ENCODE results near the gene MAP3K7CL.
A peak's percentile ranks its signal among the peaks of the same experiment; 100 is the strongest.

The MAP3K7CL gene

DNA sequence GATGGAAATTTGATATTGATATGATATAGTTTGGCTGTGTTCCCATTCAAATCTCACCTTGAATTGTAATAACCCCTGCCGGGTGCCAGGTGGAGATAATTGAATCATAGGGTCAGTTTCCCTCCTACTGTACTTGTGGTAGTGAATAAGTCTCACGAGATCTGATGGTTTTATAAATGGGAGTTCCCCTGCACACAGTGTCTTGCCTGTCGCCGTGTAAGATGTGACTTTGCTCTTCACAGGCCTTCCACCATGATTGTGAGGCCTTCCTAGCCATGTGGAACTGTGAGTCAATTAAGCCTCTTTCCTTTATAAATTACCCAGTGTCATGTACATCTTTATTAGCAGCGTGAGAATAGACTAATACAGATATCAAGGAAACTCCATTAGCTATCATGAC is 74.6 kb downstream of the MAP3K7CL start:
- DNase-seq, result no peak

DNA sequence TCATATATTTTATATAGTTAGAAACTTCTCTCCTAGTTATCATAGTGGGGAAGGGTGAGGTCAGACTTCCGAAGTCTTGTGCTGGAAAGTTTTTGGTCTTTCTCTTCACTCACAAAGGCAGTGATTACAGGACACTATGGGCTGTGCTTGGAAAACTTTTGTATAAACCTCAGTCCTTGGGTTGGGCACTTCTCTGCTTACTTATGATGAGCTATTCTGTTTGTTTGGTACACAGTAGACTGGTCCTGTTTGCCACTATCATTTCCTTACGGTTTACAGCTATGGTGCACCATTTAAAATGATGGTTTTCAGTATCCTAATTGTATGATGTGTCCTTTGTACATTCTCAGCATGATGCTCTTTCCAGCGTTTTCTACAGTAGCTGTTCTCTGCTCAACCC is 75.5 kb downstream of the MAP3K7CL start:
- no peak for DNase-seq

DNA sequence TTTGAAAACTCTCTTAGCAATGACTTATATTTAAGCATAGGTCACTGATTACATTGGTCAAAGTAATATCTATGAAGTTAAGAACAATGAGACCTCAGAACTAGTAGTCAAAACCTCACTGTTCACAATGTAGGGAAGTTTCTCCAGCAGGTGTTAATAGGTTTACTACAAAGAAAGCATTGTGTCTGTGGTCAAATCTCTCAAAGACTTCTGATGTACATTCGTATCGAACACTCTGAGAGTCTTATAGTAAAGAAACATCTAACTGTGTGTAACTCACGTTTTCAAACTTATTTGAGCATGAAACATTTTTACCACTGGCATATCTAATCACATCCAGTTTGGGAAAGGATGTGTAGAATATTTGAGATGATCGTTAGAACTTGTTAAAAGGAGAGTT is 76.0 kb downstream of the MAP3K7CL start:
- no peak for DNase-seq

DNA sequence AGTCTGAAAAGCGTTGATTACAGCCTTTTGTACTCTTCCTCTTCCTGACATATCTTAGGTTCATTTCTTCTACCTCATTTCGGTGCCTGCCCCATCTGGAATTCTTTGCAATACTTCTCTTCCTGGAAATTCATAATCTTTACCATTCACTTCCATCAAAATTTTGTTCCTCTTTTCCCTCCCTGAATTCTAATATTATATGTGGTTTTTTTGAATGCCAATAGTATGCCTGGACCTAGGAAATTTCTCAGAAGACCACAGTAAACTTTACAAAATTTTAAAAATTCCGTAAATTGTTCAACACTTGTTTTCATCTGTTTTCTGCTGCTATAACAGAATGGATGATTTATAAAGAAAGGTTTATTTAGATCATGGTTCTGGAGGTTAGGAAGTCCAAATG is 76.8 kb downstream of the MAP3K7CL start:
- no peak for DNase-seq

DNA sequence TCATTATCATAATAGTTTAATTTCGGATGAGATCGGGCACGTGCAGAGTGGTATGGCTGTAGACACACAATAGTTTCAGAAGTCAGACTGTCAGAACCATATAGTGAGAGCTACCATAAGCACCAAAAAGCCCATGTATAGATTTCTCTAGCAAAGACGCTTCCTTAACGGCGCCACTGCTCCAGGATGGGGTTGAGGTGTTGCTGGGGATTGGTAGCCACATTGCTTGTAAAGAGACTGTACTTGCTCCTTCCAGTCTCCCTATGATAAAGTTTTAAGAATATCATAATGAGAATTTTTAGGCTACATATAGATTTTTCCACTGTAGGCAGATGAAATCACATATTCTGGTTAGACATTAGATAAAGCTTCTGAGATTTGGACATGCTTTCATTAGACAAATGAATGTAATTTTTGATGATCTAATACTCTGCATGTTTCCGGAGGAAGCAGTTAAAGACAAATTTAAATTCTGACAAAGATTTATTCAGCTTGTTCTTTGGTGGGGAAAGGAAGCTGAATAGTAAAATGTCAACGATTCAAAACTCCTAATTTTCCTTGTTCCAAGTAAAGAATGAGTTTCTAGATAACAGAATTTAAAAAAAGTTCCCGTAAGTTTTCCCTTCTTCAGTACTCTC is 77.7 kb downstream of the MAP3K7CL start:
- peak; percentile 29 for DNase-seq

DNA sequence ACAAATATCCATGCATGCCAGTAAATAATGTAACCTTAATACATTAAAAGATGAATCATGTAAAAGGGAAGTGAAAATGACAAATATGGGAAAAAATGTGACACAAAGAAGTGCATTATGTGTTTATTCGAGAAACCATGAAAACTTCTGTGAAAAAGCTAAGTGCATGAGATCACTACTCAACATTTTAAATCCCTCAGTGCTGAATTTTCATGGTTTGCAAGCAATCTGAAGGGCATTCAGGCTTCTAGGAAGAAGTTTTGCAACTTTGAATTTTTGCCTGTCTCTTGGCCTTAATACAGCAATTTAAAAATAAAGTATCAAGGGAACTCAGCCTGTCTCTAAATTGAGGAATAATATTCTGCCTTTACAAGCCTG is 78.2 kb downstream of the MAP3K7CL start:
- peak; percentile 88 for DNase-seq

DNA sequence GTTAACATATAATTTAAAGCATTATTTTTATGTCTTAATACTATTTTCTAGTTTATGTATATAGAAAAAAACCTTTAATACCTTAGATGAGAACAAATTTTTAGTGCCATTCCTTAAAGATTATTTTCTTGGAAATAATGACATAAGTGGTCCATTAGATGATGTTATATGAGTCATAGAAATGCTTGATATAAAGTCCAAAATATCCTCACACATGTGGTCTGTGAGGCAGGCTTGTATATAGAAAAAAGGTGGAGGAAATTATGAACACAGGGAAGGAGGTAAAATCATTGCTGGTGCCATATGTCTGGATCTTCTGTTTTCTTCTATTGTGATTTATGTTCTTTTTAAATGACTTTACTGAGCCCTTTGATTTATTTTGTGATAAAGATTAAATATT is 79.3 kb downstream of the MAP3K7CL start:
- DNase-seq, result peak; percentile 69

DNA sequence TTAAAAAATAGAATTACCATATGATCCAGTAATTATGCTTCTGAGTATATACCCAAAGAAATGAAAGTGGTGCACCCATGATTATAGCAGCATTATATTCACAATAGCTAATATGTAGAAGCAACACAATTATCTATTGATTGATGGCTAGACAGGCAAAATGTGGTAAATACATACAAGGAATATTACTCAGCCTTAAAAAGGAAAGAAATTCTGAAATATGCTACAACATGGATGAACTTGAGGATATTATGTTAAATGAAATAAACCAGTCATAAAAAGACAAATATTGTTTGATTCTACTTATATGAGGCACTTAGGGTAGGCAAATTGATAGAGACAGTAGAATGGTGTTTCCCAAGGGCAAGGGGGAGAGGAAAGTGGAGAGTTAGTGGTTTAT is 80.8 kb downstream of the MAP3K7CL start:
- DNase-seq, result no peak

DNA sequence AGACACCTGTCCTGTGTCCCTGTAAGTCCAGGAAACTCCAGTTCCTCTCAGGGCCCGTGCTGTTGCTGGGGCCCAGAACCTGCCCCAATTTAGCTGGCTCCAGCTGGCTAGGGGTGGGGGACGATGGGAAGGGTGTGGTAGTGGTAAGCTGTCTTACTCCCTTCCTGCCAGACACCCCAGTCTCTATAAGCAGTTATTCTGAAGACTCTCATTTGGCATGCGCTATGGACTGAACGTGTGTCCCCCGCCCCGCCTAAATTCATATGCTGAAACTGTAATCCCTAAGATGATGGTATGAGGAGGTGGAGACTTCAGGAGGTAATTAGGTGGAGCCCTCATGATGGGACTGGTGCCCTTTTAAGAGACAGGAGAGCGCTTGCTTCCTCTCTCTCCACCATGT is 82.0 kb downstream of the MAP3K7CL start:
- no peak for DNase-seq

DNA sequence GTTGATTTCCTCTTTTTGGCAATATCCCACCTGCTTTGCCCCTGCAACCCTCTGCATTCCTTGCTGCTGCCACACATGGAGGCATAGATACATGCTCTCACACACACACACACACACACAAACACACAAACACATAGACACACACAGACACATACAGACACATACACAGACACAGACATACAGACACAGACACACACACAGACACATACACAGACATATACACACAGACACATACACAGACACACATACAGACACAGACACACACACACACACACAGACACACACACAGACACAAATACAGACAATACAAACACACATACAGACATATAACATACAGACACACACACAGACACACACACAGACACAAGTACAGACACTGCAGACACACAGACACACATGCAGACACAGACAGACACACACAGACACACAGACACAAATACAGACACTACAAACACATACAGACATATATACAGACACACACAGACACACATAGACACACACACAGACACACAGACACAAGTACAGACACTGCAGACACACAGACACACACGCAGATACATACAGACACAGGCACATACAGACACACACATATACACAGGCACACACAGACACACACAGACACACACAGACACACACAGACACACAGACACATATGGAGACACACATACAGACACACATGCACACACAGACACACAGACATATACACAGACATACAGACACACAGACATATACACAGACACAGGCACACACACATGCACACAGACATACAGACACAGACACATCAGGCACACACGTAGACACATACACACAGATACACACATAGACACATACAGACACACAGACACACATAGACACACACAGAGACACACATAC is 83.3 kb downstream of the MAP3K7CL start:
- no peak for DNase-seq

DNA sequence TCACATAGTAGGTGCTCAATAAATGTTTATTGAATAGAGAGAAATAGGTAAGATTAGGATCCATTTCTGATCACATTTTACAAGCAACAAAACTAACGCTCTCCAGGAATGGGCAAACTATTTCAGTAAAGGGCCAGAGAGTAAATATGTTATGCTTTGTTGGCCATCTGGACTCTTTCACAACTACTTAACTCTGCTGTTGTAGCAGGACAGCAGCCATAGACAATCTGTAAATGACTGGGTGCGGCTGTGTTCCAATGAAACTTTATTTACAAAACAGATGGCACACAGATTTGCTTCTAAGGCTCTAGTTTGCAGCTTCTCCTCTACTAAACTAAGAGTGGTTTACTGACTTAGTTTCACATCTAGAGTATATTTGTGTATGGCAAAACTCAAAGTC is 85.3 kb downstream of the MAP3K7CL start:
- DNase-seq, result no peak

DNA sequence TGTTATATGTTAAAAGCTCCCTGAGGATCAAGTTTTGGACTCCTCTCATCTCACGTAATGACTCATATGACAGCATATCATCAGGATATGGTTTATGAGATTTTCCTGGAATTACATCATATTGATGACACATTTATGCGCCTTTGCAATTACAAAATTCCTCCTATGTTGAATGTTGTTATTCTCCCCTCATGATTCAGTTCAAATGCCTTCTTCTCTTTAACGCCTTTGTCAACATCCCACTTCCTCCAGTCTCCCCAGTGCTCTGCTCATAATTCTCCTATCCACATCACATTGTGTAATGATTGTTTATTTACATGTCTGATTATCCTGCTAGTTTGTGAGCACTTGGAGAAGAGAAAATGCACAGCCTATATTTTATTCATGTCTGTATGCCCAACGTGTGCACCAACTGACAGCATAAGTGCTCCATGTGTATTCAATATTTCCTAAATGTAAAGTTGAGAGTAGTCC is 87.4 kb downstream of the MAP3K7CL start:
- DNase-seq, result peak; percentile 98

DNA sequence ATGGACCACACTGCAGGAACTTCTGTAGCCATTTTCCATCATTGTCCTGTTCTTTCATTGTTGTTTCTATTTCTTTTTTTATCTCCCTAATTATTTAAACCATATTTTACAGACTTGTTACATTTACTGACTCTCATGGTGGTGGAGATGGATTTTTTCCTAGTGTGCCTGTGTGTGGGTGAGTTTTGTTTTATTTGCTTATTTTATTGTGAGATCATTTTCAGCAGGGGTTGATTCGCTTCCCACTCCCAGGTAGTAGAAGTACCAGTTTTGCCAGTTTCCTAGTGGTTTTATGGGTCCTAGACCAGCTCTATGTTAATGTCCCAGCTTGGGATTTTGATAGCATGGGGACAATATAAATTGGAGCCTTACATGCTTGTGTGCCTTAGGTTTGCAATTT is 88.3 kb downstream of the MAP3K7CL start:
- DNase-seq, result no peak

DNA sequence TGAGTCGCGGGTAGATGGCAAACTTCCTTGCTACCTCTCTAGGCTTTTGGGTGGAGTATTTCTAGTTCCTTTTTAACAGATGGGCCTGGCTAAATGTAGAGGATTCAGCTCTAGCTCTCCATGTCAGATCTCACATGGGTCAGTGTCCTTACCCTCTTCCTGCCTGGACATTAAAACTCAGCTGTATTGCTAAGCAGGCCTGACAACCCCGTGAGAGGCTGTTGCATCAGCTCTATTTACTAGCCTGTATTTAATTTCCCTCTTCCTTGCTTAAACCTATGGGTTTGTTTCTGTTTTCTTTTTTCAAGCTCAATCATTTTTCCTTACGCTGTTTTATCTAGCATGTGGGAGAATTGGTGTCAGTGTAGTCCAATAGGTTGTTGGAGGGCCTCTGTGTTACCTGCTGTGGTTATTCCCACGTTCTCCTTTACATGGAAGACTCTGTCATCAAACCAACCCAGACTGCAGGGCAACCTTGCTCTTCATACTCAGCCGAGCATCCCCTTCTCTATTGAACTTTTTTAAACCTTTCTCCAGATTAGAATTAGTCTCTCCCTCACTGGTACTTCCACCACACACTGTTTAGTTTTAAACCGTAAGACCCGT is 88.8 kb downstream of the MAP3K7CL start:
- DNase-seq, result peak; percentile 49

DNA sequence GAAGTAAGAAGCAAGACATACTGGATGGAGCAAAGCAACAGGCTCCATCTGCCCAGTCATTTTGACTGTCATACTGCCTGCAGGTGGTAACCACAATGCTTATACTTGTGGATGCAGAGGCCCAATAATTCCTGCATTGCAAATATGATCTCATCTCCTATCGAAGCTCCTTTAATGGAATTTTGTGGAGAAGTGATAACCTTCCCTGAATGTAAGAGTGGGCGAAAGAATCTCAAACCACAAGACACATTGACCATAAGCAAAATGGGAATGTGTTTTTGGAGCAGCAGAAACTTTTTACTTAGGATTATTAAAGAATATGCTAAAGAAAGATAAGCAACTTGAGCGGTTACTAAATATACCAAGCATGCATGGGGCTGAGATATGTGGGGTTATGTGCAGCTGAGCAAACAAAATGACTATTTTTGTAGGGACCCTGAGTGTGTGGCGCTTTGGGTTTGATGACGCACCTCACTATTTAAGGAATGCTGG is 90.9 kb downstream of the MAP3K7CL start:
- peak; percentile 90 for DNase-seq

DNA sequence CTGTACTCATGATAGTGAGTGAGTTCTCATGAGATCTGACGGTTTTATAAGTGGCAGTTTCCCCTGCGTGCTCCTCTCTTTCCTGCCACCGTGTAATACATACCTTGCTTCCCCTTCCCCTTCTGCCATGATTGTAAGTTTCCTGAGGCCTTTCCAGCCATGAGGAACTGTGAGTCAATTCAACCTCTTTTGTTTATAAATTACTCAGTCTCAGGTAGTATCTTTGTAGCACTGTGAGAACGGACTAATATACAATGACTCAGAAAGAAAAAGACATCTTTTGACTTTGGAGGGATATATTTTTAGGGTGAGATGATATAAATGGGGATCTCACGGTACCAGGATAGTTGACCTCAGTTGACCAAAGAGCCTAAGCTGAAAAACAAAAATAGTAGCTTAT is 93.6 kb downstream of the MAP3K7CL start:
- DNase-seq, result no peak
